SW 1271 (cell line): ENCODE results near the gene MEGF6.
"Not testable (repeated sequence)": the region's sequence is repeated elsewhere in the genome, so short reads cannot be mapped to it uniquely, and the experiment has no call there.

Source experiments
- DNase-seq, 2 experiments: peaks; one replicate each; lab custom pipeline; 2025; lab: John Stamatoyannopoulos, UW

MEGF6 gene

DNA sequence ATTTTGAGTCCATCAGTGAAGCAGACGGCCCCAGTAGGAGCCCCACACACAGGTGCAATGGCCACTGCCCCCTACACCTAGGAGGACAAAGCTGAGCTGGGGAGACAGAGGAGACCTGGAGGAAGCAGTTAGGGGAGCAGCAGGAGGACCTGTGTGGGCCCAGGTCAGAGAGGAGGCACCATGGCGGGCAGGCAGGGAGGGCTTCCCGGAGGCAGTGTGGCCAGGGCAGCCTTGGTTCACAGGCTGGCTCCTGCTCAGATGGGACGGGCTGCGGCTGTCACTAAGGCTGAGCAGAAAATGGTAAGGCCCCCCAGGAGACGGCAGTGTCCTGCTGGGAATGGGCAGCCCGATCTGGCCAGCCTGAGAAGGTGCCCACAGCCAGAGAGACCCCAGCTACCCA lies 15.4 kb downstream of the MEGF6 start:
- no peak for DNase-seq

DNA sequence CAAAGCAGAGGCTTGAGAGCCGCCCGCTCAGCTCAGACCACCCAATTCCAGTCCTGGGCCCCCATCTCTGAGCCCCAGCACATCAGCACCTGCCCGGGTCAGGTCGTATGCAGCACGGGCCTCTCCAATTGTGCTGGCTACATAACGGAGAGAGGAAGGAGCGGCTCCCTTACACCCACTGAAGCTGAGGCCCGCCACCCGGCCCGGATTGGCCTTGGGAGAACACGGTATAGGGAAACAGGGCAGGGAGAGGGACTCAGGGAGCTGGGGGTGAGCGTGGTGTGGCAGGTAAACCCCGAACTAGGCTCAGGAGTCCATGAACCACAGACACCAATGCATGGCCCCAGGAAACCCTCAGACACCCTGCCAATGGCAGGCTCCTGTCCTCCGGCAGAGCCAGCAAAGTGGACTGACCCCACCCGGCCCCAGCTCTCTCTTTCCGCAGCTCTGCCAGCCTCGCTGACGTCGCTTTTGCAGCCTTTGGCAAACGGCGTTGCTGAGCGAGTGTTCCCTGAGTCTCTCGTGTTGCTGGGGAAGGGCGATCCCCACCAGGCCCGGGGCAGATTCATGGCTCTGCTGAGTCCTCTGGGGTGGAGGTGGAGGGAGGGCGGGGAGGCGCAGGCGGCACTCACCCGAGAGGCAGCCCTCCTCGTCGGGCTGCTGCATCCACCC lies 16.5 kb downstream of the MEGF6 start:
- DNase-seq: no peak

DNA sequence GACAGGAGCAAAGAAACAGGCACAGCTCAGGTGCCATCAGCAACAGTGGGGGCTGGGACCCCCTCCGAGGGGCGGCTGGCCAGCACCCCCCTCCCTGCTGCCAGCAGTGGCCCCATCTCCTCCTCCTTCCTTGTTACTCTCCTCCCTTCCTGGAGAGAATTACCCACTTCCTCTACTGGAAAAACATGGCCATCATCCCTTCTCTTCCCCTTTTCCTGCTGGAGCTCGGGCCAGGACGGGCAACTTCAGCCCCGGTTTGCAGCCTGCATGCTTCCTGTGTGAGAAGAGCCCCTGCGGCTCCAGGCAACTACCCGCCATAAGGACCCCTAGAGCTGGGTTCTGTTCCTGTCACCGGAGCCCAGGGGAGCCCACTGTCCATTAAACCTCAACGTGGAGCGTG lies 17.6 kb downstream of the MEGF6 start:
- no peak for DNase-seq

DNA sequence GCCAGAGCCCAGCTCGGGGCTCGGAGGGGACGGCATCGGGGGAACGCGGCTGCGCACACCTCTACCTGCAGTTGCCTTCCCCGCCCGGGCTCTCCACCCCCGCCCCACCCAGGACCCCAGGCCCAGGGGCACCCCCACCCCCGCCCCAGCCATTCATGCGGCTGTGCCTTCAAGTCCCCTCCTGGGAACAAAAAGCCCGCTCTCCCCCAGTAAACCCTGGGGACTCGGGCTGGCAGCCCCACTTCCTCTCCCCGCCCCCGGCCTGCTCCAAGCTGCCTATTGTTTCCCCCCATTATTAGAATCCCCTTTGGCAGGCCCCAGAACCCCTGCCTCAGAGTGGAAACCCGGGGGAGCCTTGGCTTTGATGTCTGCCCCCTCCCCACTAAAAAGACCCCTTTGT lies 18.0 kb downstream of the MEGF6 start:
- DNase-seq: no peak

DNA sequence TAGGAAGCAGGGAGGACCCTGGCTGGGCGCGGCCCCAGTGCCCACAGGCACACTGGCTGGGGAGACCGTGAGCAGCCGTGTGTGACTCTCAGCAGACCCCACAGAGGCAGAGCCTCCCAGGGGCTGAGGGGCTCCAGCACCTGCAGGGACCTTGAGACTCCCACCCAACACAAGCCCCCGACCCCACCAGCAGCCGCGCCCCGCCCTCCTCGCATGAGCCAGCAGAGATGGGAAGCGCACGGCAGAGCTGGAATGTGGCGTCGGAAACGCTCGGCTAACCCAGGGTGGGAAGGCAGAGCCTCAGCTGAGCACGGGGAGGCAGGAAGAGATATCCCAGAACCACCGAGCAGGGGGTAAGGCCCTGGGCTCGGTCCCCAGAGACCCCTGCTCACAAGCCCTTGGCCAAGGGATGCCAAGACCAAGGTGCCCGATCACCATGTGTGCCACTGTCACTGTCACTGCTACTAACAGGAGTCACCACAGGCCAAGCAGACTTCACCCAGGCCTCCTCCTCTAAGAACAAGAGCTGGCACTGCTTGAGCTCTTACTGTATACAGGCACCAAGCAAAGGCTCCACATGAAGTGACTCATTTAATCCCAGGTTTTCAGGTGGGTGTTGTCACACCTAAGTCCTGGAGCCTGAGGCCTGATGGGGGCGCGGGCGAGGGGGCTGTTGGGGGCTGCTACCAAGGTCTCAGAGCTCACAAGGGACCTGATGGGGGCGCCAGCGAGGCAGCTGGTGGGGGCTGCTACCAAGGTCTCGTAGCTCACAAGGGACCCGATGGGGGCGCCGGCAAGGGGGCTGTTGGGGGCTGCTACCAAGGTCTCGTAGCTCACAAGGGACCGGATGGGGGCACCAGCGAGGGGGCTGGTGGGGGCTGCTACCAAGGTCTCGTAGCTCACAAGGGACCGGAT lies 20.1 kb downstream of the MEGF6 start:
- no peak for DNase-seq

DNA sequence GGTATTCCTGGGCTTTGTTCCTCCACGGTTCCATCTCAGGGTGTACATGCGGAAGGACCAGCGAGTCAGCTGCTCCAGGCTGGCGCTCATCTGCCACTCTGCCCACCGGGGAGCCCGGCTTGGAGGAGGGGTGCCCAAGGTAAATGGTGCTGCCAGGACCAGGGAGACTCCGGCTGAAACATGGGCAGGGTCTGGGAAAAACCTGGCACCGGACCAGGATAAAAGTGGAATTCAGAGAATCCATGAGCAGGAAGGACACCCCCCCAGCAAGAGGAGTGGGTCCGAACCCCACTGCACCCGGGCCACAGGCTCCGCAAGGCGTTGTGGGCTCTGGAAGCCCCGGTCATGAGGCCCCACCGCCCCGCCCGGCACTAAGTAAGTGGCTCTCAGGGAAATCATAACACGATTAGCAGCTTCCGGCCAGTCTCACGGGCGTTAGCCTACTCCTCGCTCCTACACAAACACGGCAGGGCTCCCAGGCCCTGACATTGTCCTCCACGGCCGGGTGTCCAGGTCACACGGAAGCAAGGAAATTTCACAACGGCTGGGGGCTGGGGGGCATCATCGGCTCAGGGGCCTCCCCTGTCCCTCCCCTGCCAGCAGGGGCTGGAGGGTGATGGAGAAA lies 21.1 kb downstream of the MEGF6 start:
- DNase-seq: no peak

DNA sequence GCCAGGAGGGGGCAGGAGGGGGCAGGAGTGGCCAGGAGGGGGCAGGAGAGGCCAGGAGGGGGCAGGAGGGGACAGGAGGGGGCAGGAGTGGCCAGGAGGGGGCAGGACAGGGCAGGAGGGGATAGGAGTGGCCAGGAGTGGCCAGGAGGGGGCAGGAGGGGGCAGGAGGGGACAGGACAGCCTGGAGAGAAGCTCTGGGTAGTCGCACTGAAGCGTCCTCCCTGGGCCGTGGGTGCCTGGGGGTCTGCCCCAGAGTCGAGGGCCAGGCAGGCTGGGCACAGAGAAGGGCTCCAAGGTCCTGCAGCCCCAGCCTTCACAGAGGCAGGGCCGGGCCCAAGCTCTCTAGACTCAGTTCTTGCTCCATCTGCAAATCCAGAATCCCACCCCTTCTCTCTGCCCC lies 22.9 kb downstream of the MEGF6 start:
- DNase-seq: no peak

DNA sequence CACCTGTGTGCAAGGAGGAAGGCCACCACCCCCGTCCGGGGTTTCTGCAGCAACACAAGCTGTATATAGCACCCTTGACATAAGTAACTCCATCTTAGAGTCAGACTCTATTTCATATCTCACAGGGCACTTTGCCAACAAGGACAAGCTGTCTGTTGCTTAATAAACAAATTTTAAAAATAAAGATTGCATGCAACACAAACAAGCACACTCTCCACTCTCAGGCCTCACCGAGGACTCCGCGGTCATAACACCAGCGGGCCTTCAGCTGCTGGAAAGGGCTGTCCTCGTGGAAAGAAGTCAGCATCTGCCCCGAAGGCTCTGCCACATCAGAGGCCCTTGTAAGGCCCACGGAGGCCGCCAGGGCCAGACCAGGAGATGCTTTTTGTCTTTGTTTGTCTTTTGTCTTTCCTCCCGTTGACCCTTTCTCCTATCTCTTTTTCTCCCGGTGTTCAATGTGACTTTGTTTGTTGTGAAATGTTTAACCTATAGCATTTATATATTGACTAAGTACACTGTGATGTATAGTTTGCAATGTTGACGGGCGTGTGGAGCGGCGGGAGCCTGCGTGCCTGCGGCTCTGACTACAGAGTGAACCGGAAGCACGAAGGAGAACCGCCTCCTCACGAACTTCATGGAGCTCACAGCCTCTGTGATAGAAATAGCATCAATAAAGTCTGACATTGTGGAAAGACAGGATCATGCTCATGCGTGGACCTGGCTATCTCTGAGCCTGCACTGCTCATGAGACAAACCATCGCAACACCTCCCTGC lies 24.1 kb downstream of the MEGF6 start:
- no peak for DNase-seq

DNA sequence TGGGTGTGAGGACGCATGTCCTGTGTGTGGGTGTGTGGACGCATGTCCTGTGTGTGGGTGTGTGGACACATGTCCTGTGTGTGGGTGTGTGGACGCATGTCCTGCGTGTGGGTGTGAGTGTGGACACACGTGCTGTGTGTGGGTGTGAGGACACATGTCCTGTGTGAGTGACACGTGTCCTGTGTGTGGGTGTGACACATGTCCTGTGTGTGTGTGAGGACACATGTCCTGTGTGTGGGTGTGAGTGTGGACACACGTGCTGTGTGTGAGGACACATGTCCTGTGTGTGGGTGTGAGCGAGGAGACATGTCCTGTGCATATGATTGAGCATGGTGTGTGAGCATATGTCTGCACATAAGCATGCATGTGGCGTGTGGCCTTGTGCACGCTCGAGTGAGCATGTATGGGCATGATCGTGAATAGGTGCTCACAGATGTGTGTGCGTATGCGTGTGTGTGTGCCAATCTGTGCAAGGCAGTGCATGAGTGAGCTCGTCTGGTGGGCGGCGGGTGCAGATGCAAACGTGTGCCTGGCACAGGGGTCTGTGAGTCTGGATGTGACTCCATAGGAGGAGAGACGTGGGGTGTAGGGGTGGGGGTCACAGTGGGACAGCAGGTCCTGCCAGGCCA lies 25.3 kb downstream of the MEGF6 start:
- no peak for DNase-seq

DNA sequence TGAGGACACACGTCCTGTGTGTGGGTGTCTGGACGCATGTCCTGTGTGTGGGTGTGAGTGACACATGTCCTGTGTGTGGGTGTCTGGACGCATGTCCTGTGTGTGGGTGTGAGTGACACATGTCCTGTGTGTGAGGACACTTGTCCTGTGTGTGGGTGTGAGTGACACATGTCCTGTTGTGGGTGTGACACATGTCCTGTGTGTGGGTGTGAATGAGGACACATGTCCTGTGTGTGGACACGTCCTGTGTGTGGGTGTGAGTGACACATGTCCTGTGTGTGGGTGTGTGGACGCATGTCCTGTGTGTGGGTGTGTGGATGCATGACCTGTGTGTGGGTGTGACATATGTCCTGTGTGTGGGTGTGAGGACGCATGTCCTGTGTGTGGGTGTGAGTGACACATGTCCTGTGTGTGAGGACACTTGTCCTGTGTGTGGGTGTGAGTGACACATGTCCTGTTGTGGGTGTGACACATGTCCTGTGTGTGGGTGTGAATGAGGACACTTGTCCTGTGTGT lies 25.9 kb downstream of the MEGF6 start:
- not testable (repeated sequence) for DNase-seq

DNA sequence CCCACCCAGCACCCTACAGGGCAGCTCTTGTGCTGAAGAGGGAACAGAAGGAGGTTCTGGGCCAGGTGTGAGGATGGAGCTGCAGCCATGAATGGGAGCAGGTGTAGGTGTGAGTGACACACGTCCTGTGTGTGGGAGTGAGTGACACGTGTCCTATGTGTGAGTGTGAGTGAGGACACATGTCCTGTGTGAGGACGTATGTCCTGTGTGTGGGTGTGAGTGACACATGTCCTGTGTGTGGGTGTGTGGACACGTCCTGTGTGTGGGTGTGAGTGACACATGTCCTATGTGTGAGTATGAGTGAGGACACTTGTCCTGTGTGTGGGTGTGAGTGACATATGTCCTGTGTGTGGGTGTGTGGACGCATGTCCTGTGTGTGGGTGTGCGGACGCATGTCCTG lies 26.4 kb downstream of the MEGF6 start:
- no peak for DNase-seq

DNA sequence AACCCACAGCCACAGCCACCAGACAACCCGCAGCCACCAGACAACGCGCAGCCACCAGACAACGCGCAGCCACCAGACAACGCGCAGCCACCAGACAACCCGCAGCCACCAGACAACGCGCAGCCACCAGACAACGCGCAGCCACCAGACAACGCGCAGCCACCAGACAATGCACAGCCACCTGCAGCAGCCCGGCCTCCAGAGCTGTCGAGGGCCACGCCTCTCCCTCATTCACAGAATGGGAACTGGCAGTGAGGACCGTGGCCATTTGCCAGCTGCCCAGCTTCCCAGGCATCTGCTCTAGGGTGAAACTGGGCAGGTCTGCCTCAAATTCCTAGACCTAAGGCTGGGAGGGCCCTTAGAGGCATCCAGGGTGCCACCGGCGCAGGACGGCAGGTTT lies 27.6 kb downstream of the MEGF6 start:
- not testable (repeated sequence) for DNase-seq

DNA sequence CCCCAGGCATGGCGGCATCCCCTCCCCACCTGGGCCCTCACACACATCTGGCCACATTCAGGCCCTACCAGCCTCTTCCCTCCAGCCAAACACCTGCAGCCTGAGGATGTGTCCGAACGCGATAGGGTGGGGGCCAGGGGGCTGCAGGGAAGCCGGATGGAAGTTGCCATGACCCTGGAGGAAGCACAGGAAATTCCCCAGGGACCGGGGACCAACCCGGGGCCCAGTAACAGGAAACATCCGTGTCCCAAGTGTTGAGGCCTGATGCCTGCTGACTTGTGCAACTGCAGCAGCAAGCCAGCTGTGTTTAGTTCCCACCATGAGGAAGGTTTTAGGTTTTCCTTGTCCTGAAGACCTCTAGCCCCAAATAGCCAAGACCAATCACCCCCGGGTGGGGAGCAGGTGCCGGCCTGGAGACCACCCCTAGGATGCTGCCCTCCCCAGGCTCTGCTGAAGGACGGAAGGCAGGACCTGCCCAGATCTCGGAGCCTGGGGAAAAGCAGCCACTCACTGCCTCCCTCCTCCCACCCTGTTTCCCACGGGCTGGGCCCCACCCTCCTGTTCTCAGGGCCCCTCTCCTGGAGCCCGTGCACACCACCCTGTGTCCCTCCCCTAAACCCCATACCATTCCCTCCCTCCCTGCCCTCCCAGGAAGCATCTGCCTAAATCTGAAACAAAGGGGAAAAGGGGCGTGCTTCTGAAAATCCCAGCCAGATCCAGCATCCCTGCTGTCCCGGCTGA lies 29.8 kb downstream of the MEGF6 start:
- DNase-seq: no peak

DNA sequence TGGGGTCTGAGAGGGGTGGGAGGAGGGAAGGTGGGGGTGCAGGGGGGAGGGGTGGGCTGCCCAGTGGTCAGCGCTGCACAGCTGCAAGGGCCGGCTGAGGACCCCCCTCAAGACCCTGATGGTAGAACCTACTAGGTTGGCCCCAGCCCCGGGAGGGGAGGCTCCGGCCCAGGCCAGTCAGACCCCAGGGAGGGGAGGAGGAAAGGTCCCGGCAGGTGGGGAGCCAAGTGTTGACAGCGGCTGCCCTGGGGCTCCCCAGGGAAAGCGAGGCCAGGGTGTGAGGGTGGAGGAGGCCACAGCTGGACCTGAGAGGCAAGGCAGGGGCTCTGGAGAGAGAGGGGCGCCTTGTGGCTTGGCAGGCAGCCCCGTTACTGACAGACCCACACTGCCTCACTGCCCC lies 31.1 kb downstream of the MEGF6 start:
- no peak for DNase-seq

DNA sequence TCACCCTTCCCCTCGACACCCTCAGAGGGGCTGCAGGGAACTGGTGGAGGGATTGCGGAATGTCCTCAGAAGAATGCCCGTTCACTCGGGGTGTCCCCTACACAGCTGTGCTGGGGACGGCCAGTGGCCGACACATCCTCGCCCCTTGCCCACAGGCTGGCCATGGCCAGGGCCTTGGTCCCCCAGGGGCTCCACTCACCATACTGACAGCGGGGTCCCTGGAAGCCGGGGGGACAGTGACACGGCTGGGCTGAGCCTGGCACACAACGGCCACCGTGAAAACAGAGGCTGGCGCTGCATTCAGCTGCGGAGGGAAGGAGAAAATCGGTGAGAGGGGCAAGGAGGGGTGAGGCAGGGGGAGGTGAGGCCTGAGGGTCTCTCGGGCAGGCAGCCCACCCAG lies 31.7 kb downstream of the MEGF6 start:
- no peak for DNase-seq

DNA sequence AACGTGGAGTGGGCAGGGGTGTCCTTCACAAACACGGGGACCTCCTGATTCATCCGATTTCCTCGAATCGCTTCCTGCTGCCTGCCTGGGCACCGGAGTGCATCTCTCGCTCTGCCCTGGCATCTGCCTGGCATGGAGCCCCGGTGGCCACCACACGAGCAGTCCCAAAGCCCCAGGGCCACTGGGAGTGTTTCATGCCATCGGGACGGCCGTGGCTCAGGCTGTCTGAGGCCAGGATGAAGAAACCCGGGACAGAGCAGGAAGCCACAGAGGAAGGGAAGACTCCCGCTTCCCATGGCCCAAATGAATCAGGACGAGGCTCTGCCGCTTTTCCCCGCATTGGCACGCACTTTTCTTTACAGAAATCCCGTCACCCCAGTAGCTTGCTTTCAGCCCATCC lies 32.4 kb downstream of the MEGF6 start:
- no peak for DNase-seq

DNA sequence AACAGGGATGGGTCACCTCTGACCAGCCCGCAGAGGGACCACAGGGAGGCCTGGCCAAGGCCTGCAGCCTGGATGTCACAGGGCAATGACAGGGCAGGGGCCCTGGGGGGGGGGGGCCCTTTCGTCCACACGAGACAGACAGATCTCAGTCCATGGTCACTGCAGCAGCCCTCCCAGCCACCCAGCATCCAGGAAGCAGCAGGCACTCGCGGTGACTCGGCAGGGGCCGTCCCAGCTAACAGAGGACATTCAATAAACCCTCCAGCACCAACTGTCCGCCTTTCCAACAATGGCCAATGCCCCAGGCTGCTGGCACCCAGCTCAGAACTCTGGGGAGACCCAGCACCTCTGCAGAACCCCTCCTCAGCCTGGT lies 32.9 kb downstream of the MEGF6 start:
- no peak for DNase-seq

DNA sequence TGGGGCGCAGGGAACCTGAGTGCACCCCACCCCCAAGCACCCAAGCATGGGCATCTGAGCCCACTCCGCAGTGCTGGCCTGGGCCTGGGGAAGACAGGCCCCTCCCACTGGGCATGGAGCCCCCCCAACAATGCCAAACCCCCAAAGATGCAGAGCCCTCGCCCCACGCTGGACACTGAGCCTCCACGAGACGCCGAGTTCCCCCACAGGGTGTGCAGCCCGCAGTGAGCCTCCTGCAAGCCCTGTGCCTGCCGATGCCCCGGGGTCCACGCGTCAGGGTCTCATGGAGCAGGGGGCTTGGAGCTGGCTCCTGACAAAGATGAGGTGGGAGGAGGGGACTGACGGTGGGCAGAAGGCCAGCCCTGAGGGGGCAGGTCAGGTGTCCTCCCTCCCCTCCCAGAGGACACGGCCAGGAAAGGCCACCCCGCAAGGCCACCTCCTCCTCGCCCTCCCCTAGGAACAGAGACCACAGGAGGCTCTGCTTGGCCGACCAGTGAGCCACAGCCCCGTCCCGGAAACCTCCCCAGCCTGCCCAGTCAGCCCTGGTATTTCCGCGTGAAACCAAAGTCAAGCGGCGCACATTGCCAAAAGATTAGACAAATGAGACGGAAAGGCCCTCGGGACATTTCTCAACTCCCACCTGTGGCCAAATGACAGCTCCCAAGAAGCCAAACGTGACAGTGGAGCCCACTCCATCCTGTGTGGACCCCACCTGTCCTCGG lies 33.4 kb downstream of the MEGF6 start:
- DNase-seq: no peak

DNA sequence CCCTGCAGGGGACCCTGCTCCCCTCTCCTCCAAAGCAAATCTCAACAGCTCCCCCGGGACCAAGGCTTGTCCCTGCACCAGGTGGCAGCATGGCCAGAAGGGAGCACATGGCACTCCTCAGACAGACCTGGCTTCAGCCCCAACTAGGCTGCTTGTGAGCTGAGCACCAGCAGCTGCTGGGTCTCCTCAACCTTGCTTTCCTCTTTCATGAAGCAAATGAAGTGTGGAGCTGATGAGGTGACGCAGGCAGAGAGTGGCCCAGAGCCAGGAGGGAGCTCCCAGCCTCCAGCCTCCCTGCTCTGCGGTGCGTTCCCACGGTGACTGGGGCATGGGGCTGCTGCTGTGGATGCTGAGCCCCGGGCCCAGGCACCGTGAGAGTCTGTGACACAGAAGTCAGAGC lies 34.0 kb downstream of the MEGF6 start:
- DNase-seq: no peak

DNA sequence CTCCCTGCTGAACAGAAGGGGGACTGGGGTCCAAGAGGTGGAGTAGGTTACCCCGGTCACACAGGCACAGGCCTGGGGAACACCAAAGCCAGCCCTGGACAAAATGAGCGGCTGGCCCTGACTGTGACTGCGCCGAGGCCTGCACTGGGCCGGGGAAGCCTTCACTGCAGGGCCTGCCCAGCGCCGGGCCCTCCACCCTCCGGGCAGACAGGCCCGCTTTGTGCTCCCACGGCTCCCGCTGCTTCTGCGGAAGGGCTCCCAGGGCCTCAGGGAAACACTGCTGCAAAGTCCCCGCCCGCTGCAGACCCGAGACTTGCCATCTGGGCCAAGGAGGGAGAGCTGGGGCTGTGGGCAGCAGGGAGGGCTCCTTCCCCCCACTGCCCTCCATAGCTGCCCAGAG lies 35.3 kb downstream of the MEGF6 start:
- no peak for DNase-seq
